H1 (cell line): ENCODE measurements around the gene SWT1. TPM values are rescaled to one million over a fixed set of nuclear protein-coding genes. Genes with fewer than 3 reads are reported as not detected.

ENCODE experiments used
- CTCF ChIA-PET: fragments of 300-600 bp; sonication (Branson Sonifier 250); formaldehyde crosslinking; loops from one replicate; lab custom pipeline; 2021; ENCODE audit not compliant: partially characterized antibody; lab: Charles Lee
- POLR2A ChIA-PET: fragments of 300-600 bp; sonication (Branson Sonifier 250); formaldehyde crosslinking; loops from one replicate; lab custom pipeline; 2021; ENCODE audit warnings: inconsistent platforms; ENCODE audit not compliant: partially characterized antibody; lab: Charles Lee
- DNase-seq, 2 experiments: peaks; one replicate each; pipeline versions ENCODE4 v3.0.0 to v3.0.0-alpha.2; 2010 to 2022; ENCODE audit warnings: low spot score in 2 of 2, low read depth in 1 of 2, mixed read lengths in 1 of 2
- FAIRE-seq: peaks from 2 replicates; lab custom pipeline; 2011; peaks lifted over from hg19 to GRCh38; lab: Jason Lieb, UNC
- H2AFZ ChIP-seq: 2 replicates; pipeline ENCODE4 v1.8.1; 2012; ENCODE audit warnings: low read length, inconsistent platforms
- H2AK5ac ChIP-seq: 2 replicates; pipeline ENCODE4 v1.6.1; 2013; ENCODE audit warnings: low read depth, low read length
- H2BK120ac ChIP-seq: replicated peaks from 2 replicates; pipeline ENCODE3; 2013; ENCODE audit warnings: low read depth, low read length, inconsistent platforms
- H2BK12ac ChIP-seq: 2 replicates; pipeline ENCODE4 v1.6.1; 2013; ENCODE audit warnings: low read depth, low read length
- H2BK15ac ChIP-seq: 2 replicates; pipeline ENCODE4 v1.6.1; 2013; ENCODE audit warnings: low read length
- H2BK20ac ChIP-seq: 2 replicates; pipeline ENCODE4 v1.6.1; 2013; ENCODE audit warnings: low read length
- H2BK5ac ChIP-seq: 2 replicates; pipeline ENCODE4 v1.6.1; 2013; ENCODE audit warnings: low read depth, low read length
- H3K14ac ChIP-seq: 2 replicates; pipeline ENCODE4 v1.6.1; 2013; ENCODE audit warnings: inconsistent platforms; ENCODE audit not compliant: insufficient read length
- H3K18ac ChIP-seq: 2 replicates; pipeline ENCODE4 v1.6.1; 2013; ENCODE audit warnings: low read length; ENCODE audit errors: extremely low read depth
- H3K23ac ChIP-seq: 2 replicates; pipeline ENCODE4 v1.6.1; 2013; ENCODE audit warnings: inconsistent platforms; ENCODE audit not compliant: insufficient read length
- H3K23me2 ChIP-seq: 2 replicates; pipeline ENCODE4 v1.6.1; 2013; ENCODE audit warnings: low read depth, low read length
- H3K27ac ChIP-seq: 2 replicates; pipeline ENCODE4 v1.6.1; 2011; ENCODE audit warnings: low read depth, low read length, inconsistent platforms
- H3K27me3 ChIP-seq, 4 experiments: replicated peaks in 1 of 4; 1 replicate in 1 of 4; 2 replicates in 3 of 4; pipeline versions ENCODE4 v1.6.1 to v1.8.1; 2011 to 2013; ENCODE audit warnings: low read length in 3 of 4, mild to moderate bottlenecking in 3 of 4, inconsistent platforms in 2 of 4, mixed read lengths in 2 of 4, moderate library complexity in 1 of 4; ENCODE audit not compliant: control insufficient read depth in 3 of 4, insufficient read depth in 3 of 4; ENCODE audit errors: extremely low read depth in 1 of 4
- H3K36me3 ChIP-seq, 4 experiments: 2 replicates each; pipeline versions ENCODE4 v1.6.1 to v1.8.1; 2011 to 2013; ENCODE audit warnings: mild to moderate bottlenecking in 4 of 4, low read length in 3 of 4, moderate library complexity in 2 of 4, control low read depth in 1 of 4, inconsistent platforms in 1 of 4; ENCODE audit not compliant: insufficient read depth in 4 of 4, control insufficient read depth in 2 of 4
- H3K4ac ChIP-seq: replicated peaks from 2 replicates; pipeline ENCODE3; 2013; ENCODE audit warnings: low read length, low read depth, mixed read lengths, inconsistent platforms; ENCODE audit not compliant: insufficient read length
- H3K4me1 ChIP-seq, 4 experiments: replicated peaks in 1 of 4; 1 replicate in 1 of 4; 2 replicates in 3 of 4; pipeline versions ENCODE4 v1.6.1 to v1.8.1; 2011 to 2013; ENCODE audit warnings: low read length in 3 of 4, inconsistent platforms in 2 of 4, mixed read lengths in 1 of 4; ENCODE audit not compliant: insufficient read depth in 4 of 4, control insufficient read depth in 3 of 4
- H3K4me2 ChIP-seq, 2 experiments: 2 replicates each; pipeline versions ENCODE4 v1.6.1 to v1.8.1; 2011 to 2013; ENCODE audit warnings: low read depth in 2 of 2, low read length in 2 of 2, control low read depth in 1 of 2, inconsistent platforms in 1 of 2, mild to moderate bottlenecking in 1 of 2; ENCODE audit not compliant: insufficient read depth in 1 of 2
- H3K4me3 ChIP-seq, 4 experiments: fragments of 200-600, 300-600 bp in 1 of 4; sonication (generic), shearing (Covaris generic), sonication (Bioruptor Twin) in 1 of 4; 2 replicates each; pipeline versions ENCODE4 v1.5.1 to v1.8.1; 2011 to 2016; ENCODE audit warnings: low read length in 4 of 4, low read depth in 3 of 4, control low read depth in 2 of 4, inconsistent platforms in 2 of 4, mild to moderate bottlenecking in 2 of 4, mixed read lengths in 1 of 4, moderate library complexity in 1 of 4; ENCODE audit not compliant: insufficient read depth in 2 of 4; ENCODE audit errors: extremely low read depth in 1 of 4
- H3K56ac ChIP-seq: replicated peaks from 2 replicates; pipeline ENCODE3; 2013; ENCODE audit warnings: low read depth, mild to moderate bottlenecking, mixed read lengths, low read length, inconsistent platforms; ENCODE audit not compliant: insufficient read length
- H3K79me1 ChIP-seq: 2 replicates; pipeline ENCODE4 v1.6.1; 2013; ENCODE audit warnings: low read depth, low read length, control low read depth
- H3K79me2 ChIP-seq, 2 experiments: 2 replicates each; pipeline versions ENCODE4 v1.6.1 to v1.8.1; 2012 to 2013; ENCODE audit warnings: low read length in 2 of 2, mild to moderate bottlenecking in 2 of 2, inconsistent platforms in 1 of 2; ENCODE audit not compliant: insufficient read depth in 2 of 2, control insufficient read depth in 1 of 2
- H3K9ac ChIP-seq, 4 experiments: replicated peaks in 1 of 4; 1 replicate in 1 of 4; 2 replicates in 3 of 4; pipeline versions ENCODE4 v1.6.1 to v1.8.1; 2011 to 2013; ENCODE audit warnings: low read depth in 3 of 4, low read length in 3 of 4, control low read depth in 2 of 4, mild to moderate bottlenecking in 2 of 4, moderate library complexity in 2 of 4, inconsistent platforms in 1 of 4; ENCODE audit errors: extremely low read depth in 1 of 4
- H3K9me3 ChIP-seq, 2 experiments: 2 replicates each; pipeline versions ENCODE4 v1.6.1 to v1.8.1; 2012 to 2013; ENCODE audit warnings: mild to moderate bottlenecking in 2 of 2, moderate library complexity in 2 of 2, control low read depth in 1 of 2, inconsistent platforms in 1 of 2, low read depth in 1 of 2, low read length in 1 of 2, mixed read lengths in 1 of 2; ENCODE audit not compliant: insufficient read depth in 2 of 2
- H4K20me1 ChIP-seq, 2 experiments: replicated peaks in 1 of 2; 2 replicates each; pipeline versions ENCODE3 to v1.8.1; 2011 to 2013; ENCODE audit warnings: inconsistent platforms in 2 of 2, low read length in 2 of 2, mild to moderate bottlenecking in 1 of 2; ENCODE audit not compliant: insufficient read depth in 2 of 2, control insufficient read depth in 1 of 2
- H4K5ac ChIP-seq: 2 replicates; pipeline ENCODE4 v1.6.1; 2013; ENCODE audit warnings: low read length, low read depth, mixed read lengths, inconsistent platforms; ENCODE audit not compliant: insufficient read length
- H4K8ac ChIP-seq: 2 replicates; pipeline ENCODE4 v1.8.0; 2013; ENCODE audit warnings: mild to moderate bottlenecking, moderate library complexity, low read length, inconsistent platforms; ENCODE audit not compliant: insufficient read depth; ENCODE audit errors: extremely low read depth
- H4K91ac ChIP-seq: replicated peaks from 2 replicates; pipeline ENCODE3; 2013; ENCODE audit warnings: low read length, mixed read lengths, inconsistent platforms; ENCODE audit not compliant: insufficient read length
- RAD21 ChIP-seq, 2 experiments: IDR thresholded peaks in 1 of 2; conservative IDR thresholded peaks in 1 of 2; 2 replicates each; pipeline ENCODE4 v1.6.1; 2011; ENCODE audit warnings: low read depth in 2 of 2, low read length in 2 of 2, improper control_type of control experiment in 1 of 2, inconsistent platforms in 1 of 2, mild to moderate bottlenecking in 1 of 2, moderate library complexity in 1 of 2
- WGBS, 2 experiments: shearing (Covaris generic) in 1 of 2; methylation state at CpG; one replicate each; pipeline versions ENCODE4 v1.1.6 to v1.1.7; 2013 to 2015; ENCODE audit warnings: low lambda C conversion rate in 2 of 2, mixed read lengths in 2 of 2, inconsistent platforms in 1 of 2, low coverage in 1 of 2, missing lambda C conversion rate in 1 of 2; ENCODE audit not compliant: insufficient replicate concordance in 2 of 2, insufficient coverage in 1 of 2, insufficient read length in 1 of 2; ENCODE audit errors: extremely low coverage in 1 of 2, missing lambda C conversion rate in 1 of 2; 5-methylcytosine and 5-hydroxymethylcytosine counted together
- polyA plus RNA-seq, 7 experiments: library from polyadenylated mRNA; depleted of rRNA in 3 of 7; stranded (reverse) in 5 of 7; unstranded in 2 of 7; fragments of >200 nt in 5 of 7; fragments of 200-250 nt in 2 of 7; gene quantifications; 1 replicate in 5 of 7; 2 replicates in 1 of 7; 4 replicates in 1 of 7; pipeline versions ENCODE4 v1.2.1 to v1.2.3, GENCODE V29; 2011 to 2013; ENCODE audit warnings: missing spikeins in 2 of 7, mixed read lengths in 2 of 7
- total RNA-seq: library from RNA; stranded (reverse); fragmentation: NEBNext Ultra II Directional; extraction: Animal tissue kit (Norgen Biotek cat#: 25700); gene quantifications from 2 replicates; pipeline ENCODE4 v1.2.1, GENCODE V29; 2021

The SWT1 gene
- total and polyA plus RNA-seq, 2 of the 8 experiments (the other 6 are each of a cell fraction or from before 2014, with no cell fraction given): 1.4 to 6.2 TPM

DNA sequence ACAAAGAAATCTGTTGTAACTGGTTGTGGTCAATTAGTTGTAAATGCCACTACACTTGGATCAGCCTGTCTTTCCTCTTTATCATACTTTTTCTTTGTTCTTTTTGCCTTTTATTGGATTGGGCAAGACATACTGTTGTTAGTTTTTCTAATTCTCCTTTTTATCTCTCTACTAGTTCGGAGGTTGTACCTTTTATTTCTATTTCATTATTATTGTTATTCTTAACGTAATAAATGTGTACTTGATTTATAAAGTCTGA lies 100.9 kb downstream of the SWT1 start:
- no peaks in the 10 kb centered on the region for H3K36me3 ChIP-seq
- no peak overlapping the region for H2BK12ac ChIP-seq
- H3K79me1 ChIP-seq: no peaks in the 10 kb centered on the region
- no peak overlapping the region for H3K23ac ChIP-seq
- no peak overlapping the region for H2BK20ac ChIP-seq
- no peaks in the 10 kb centered on the region for H3K27me3 ChIP-seq
- no peak overlapping the region for H3K9ac ChIP-seq
- no peak overlapping the region for H4K8ac ChIP-seq
- no peak overlapping the region for H2AK5ac ChIP-seq
- no peak overlapping the region for H3K27ac ChIP-seq
- no peak overlapping the region for H3K4ac ChIP-seq
- no peaks in the 10 kb centered on the region for H4K20me1 ChIP-seq
- DNase-seq: no peak
- H4K5ac ChIP-seq: no peak overlapping the region
- no peak overlapping the region for H3K14ac ChIP-seq
- no peak overlapping the region for H4K91ac ChIP-seq
- H2BK5ac ChIP-seq: no peak overlapping the region
- no peak overlapping the region for H3K4me3 ChIP-seq
- H2BK15ac ChIP-seq: no peak overlapping the region
- 94% methylated on average over 2 of the region's 2 CpGs; no CpG with 5 or more reads in 1 of the 2 experiments for WGBS, 2 experiments
- no peak overlapping the region for H3K56ac ChIP-seq
- no peaks in the 10 kb centered on the region; a peak in 1 of 4 replicates for H3K9me3 ChIP-seq
- ChIA-PET CTCF (interaction anchor here (1.3 kb wide), 2 partner anchors 10 to 12 kb away, joined by 3 read pairs; no protein-coding TSS in a partner anchor), POLR2A (interaction anchor here (0.6 to 1.2 kb wide), 4 partner anchors 10 to 60 kb away, joined by 3 to 5 read pairs (median 4); no protein-coding TSS in a partner anchor)
- no peak overlapping the region for H3K4me2 ChIP-seq
- H3K79me2 ChIP-seq: no peaks in the 10 kb centered on the region
- FAIRE-seq: no peak
- no peak overlapping the region for H3K18ac ChIP-seq
- no peaks in the 10 kb centered on the region for H3K23me2 ChIP-seq
- H2AFZ ChIP-seq: no peak overlapping the region
- no peaks in the 10 kb centered on the region for H3K4me1 ChIP-seq
- no peak overlapping the region for H2BK120ac ChIP-seq
- no peak for TF ChIP-seq RAD21 (IDR thresholded peaks at IDR 0.05 in 1 of 2, conservative IDR thresholded peaks at IDR 0.05 in 1 of 2; ENCODE audit: low read depth in 2 of 2, low read length in 2 of 2)
